Measurements from ENCODE around the gene PLEKHJ1.
A peak's percentile ranks its signal among the peaks of the same experiment; 100 is the strongest.

The PLEKHJ1 gene

GRCh38 chr19:2199861-2200623 is 36.1 kb downstream of the PLEKHJ1 start:
- no peak overlapping the region for H3K4me3 ChIP-seq (ENCODE audit: extremely low read depth, insufficient read depth, low read length, poor library complexity, severe bottlenecking)
- H3K4me1 ChIP-seq (ENCODE audit: control insufficient read depth, insufficient read depth, low read length, poor library complexity, severe bottlenecking), result no peaks in the 10 kb centered on the region
- peaks cover 73% of the 10 kb centered on the region for H3K36me3 ChIP-seq (ENCODE audit: control insufficient read depth, insufficient read depth, low read length)
- peak overlapping the region; percentile 89 for H3K27ac ChIP-seq (ENCODE audit: low read depth, low read length, severe bottlenecking)
- 98 to 99% methylated on average over 35 to 37 of the region's 37 CpGs for WGBS, 2 experiments (ENCODE audit: insufficient coverage in 2 of 2)
- peaks cover 8% of the 10 kb centered on the region for H3K9me3 ChIP-seq (ENCODE audit: control insufficient read depth, low read length)

DNA sequence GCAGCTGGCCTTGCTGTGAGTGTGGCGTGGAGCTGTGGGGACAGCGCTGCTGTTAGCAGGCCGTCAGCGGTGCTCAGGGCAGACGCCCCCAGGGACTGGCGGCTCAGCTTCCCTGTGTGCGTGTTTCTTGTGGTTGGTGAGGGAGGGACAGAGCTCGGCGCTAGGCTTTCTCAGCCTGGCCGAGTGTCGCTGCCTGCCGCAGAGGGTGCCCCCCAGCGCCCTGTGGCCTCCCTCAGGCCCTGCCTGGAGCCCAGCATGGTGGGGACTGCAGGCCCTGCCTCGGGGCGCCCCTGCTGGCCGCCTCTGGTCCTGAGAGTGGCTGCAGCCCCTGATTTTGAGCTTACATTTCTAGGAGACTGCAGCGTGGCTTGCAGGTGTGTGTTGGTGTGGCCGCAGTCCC is 36.9 kb downstream of the PLEKHJ1 start:
- no peaks in the 10 kb centered on the region for H3K4me1 ChIP-seq (ENCODE audit: control insufficient read depth, insufficient read depth, low read length, poor library complexity, severe bottlenecking)
- H3K9me3 ChIP-seq (ENCODE audit: control insufficient read depth, low read length), result peaks cover 8% of the 10 kb centered on the region
- H3K36me3 ChIP-seq (ENCODE audit: control insufficient read depth, insufficient read depth, low read length), result peaks cover 78% of the 10 kb centered on the region
- no peak overlapping the region for H3K27ac ChIP-seq (ENCODE audit: low read depth, low read length, severe bottlenecking)
- WGBS, 2 experiments (ENCODE audit: insufficient coverage in 2 of 2), result 77 to 82% methylated on average over 10 to 12 of the region's 18 CpGs
- H3K4me3 ChIP-seq (ENCODE audit: extremely low read depth, insufficient read depth, low read length, poor library complexity, severe bottlenecking), result no peak overlapping the region

GRCh38 chr19:2198317-2198716 is 37.8 kb downstream of the PLEKHJ1 start:
- peaks cover 78% of the 10 kb centered on the region for H3K36me3 ChIP-seq (ENCODE audit: control insufficient read depth, insufficient read depth, low read length)
- no peak overlapping the region for H3K27ac ChIP-seq (ENCODE audit: low read depth, low read length, severe bottlenecking)
- 93 to 98% methylated on average over 14 to 16 of the region's 22 CpGs for WGBS, 2 experiments (ENCODE audit: insufficient coverage in 2 of 2)
- H3K4me1 ChIP-seq (ENCODE audit: control insufficient read depth, insufficient read depth, low read length, poor library complexity, severe bottlenecking), result no peaks in the 10 kb centered on the region
- H3K4me3 ChIP-seq (ENCODE audit: extremely low read depth, insufficient read depth, low read length, poor library complexity, severe bottlenecking), result no peak overlapping the region
- peaks cover 8% of the 10 kb centered on the region for H3K9me3 ChIP-seq (ENCODE audit: control insufficient read depth, low read length)

- H3K9me3 ChIP-seq (ENCODE audit: control insufficient read depth, low read length), result peaks cover 8% of the 10 kb centered on the region
- H3K4me1 ChIP-seq (ENCODE audit: control insufficient read depth, insufficient read depth, low read length, poor library complexity, severe bottlenecking), result no peaks in the 10 kb centered on the region
- H3K36me3 ChIP-seq (ENCODE audit: control insufficient read depth, insufficient read depth, low read length), result peaks cover 79% of the 10 kb centered on the region
- 96 to 98% methylated on average over 14 to 15 of the region's 15 CpGs for WGBS, 2 experiments (ENCODE audit: insufficient coverage in 2 of 2)
- H3K27ac ChIP-seq (ENCODE audit: low read depth, low read length, severe bottlenecking), result no peak overlapping the region
- H3K4me3 ChIP-seq (ENCODE audit: extremely low read depth, insufficient read depth, low read length, poor library complexity, severe bottlenecking), result no peak overlapping the region
These were observed 38.9 kb downstream of the PLEKHJ1 start for GRCh38 chr19:2197270-2197669.

- Histone ChIP-seq H3K4me3 (ENCODE audit: extremely low read depth, insufficient read depth, low read length, poor library complexity, severe bottlenecking) (no peak overlapping the region), H3K9me3 (ENCODE audit: control insufficient read depth, low read length) (peaks cover 8% of the 10 kb centered on the region), H3K36me3 (ENCODE audit: control insufficient read depth, insufficient read depth, low read length) (peaks cover 85% of the 10 kb centered on the region), H3K4me1 (ENCODE audit: control insufficient read depth, insufficient read depth, low read length, poor library complexity, severe bottlenecking) (no peaks in the 10 kb centered on the region), H3K27ac (ENCODE audit: low read depth, low read length, severe bottlenecking) (no peak overlapping the region)
- 96% methylated on average over 18 to 19 of the region's 19 CpGs for WGBS, 2 experiments (ENCODE audit: insufficient coverage in 2 of 2)
These were observed 40.2 kb downstream of the PLEKHJ1 start for GRCh38 chr19:2195914-2196313.

- no peak overlapping the region for H3K4me3 ChIP-seq (ENCODE audit: extremely low read depth, insufficient read depth, low read length, poor library complexity, severe bottlenecking)
- no peak overlapping the region for H3K27ac ChIP-seq (ENCODE audit: low read depth, low read length, severe bottlenecking)
- 91 to 93% methylated on average over 6 to 13 of the region's 13 CpGs for WGBS, 2 experiments (ENCODE audit: insufficient coverage in 2 of 2)
- H3K9me3 ChIP-seq (ENCODE audit: control insufficient read depth, low read length), result peaks cover 3% of the 10 kb centered on the region
- no peaks in the 10 kb centered on the region for H3K4me1 ChIP-seq (ENCODE audit: control insufficient read depth, insufficient read depth, low read length, poor library complexity, severe bottlenecking)
- H3K36me3 ChIP-seq (ENCODE audit: control insufficient read depth, insufficient read depth, low read length), result peaks cover 86% of the 10 kb centered on the region
These were observed 40.8 kb downstream of the PLEKHJ1 start for GRCh38 chr19:2195361-2195760.

GRCh38 chr19:2194513-2195078 is 41.5 kb downstream of the PLEKHJ1 start:
- 95 to 98% methylated on average over 23 of the region's 25 CpGs for WGBS, 2 experiments (ENCODE audit: insufficient coverage in 2 of 2)
- H3K36me3 ChIP-seq (ENCODE audit: control insufficient read depth, insufficient read depth, low read length), result peaks cover 86% of the 10 kb centered on the region

GRCh38 chr19:2193807-2194206 is 42.3 kb downstream of the PLEKHJ1 start:
- Histone ChIP-seq H3K4me1 (ENCODE audit: control insufficient read depth, insufficient read depth, low read length, poor library complexity, severe bottlenecking) (no peaks in the 10 kb centered on the region), H3K36me3 (ENCODE audit: control insufficient read depth, insufficient read depth, low read length) (peaks cover 88% of the 10 kb centered on the region)
- WGBS, 2 experiments (ENCODE audit: insufficient coverage in 2 of 2), result 96 to 97% methylated on average over 15 to 18 of the region's 18 CpGs

More at GRCh38 chr19:2194513-2195078, 41.5 kb downstream of the PLEKHJ1 start:
- H3K4me3 ChIP-seq (ENCODE audit: extremely low read depth, insufficient read depth, low read length, poor library complexity, severe bottlenecking), result no peak overlapping the region
- no peak overlapping the region for H3K27ac ChIP-seq (ENCODE audit: low read depth, low read length, severe bottlenecking)
- H3K4me1 ChIP-seq (ENCODE audit: control insufficient read depth, insufficient read depth, low read length, poor library complexity, severe bottlenecking), result no peaks in the 10 kb centered on the region
- no peaks in the 10 kb centered on the region for H3K9me3 ChIP-seq (ENCODE audit: control insufficient read depth, low read length)

DNA sequence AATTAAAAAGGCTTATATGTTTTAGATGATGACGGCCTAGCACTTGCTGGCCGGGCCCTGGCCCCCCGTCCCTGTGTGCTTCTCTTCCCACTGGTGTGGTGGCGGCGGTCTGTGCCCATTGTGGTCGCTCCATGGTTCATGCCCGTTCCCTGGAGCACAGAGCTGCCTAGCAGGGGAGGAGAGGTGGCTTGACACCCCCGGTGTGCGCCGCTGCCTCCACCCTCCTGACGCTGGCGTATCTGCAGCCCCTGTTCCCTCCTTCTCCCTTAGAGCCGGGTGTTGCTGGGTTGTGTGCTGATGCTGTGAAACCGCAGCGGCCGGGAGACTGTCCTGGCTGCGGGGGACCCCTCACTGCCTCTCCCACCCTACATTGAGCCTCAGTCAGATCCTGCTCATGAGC is 43.3 kb downstream of the PLEKHJ1 start:
- no peaks in the 10 kb centered on the region for H3K4me1 ChIP-seq (ENCODE audit: control insufficient read depth, insufficient read depth, low read length, poor library complexity, severe bottlenecking)
- WGBS, 2 experiments (ENCODE audit: insufficient coverage in 2 of 2), result 98 to 100% methylated on average over 8 to 9 of the region's 17 CpGs
- H3K9me3 ChIP-seq (ENCODE audit: control insufficient read depth, low read length), result no peaks in the 10 kb centered on the region
- H3K4me3 ChIP-seq (ENCODE audit: extremely low read depth, insufficient read depth, low read length, poor library complexity, severe bottlenecking), result no peak overlapping the region
- peaks cover 82% of the 10 kb centered on the region for H3K36me3 ChIP-seq (ENCODE audit: control insufficient read depth, insufficient read depth, low read length)
- H3K27ac ChIP-seq (ENCODE audit: low read depth, low read length, severe bottlenecking), result no peak overlapping the region

More at GRCh38 chr19:2193807-2194206, 42.3 kb downstream of the PLEKHJ1 start:
- no peaks in the 10 kb centered on the region for H3K9me3 ChIP-seq (ENCODE audit: control insufficient read depth, low read length)
- H3K4me3 ChIP-seq (ENCODE audit: extremely low read depth, insufficient read depth, low read length, poor library complexity, severe bottlenecking), result no peak overlapping the region
- H3K27ac ChIP-seq (ENCODE audit: low read depth, low read length, severe bottlenecking), result no peak overlapping the region

- Histone ChIP-seq H3K4me3 (ENCODE audit: extremely low read depth, insufficient read depth, low read length, poor library complexity, severe bottlenecking) (no peak overlapping the region), H3K27ac (ENCODE audit: low read depth, low read length, severe bottlenecking) (no peak overlapping the region), H3K36me3 (ENCODE audit: control insufficient read depth, insufficient read depth, low read length) (peaks cover 87% of the 10 kb centered on the region), H3K9me3 (ENCODE audit: control insufficient read depth, low read length) (no peaks in the 10 kb centered on the region), H3K4me1 (ENCODE audit: control insufficient read depth, insufficient read depth, low read length, poor library complexity, severe bottlenecking) (peaks cover 6% of the 10 kb centered on the region)
- WGBS, 2 experiments (ENCODE audit: insufficient coverage in 2 of 2), result 95 to 97% methylated on average over 29 to 30 of the region's 32 CpGs
These were observed 44.4 kb downstream of the PLEKHJ1 start for GRCh38 chr19:2191456-2192310.
